ENCODE measurements around the gene FRMD4A.

DNA sequence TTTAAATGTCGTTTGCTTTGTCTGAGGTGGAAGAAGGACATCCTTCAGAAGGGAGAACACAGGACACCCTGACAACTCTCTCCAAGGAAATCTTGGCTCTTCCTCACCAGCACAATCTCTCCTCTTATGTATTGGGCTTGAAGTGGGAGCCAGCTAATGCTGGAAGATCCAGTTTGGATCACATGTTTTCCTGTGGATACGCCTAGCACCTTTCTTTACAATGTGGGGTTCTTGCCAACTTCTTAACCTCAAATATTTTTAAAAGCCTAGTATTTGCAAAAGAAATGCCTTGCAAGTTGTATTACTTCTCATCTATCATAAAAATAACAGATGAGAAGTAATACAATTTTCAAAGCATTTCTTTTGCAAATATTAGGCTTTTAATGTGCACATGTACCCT lies 76.4 kb downstream of the FRMD4A start:
- TF ChIP-seq POLR2A (IDR thresholded peaks at IDR 0.05) (no peak), CTCF (IDR thresholded peaks at IDR 0.05) (no peak)

Measured in uterus (tissue), 2 donors.